ENCODE data around the gene ABCE1.

The ABCE1 gene

GRCh38 chr4:145177511-145177905 lies 79.4 kb downstream of the ABCE1 start:
- DNase-seq (ENCODE audit: low spot score), result no peak

GRCh38 chr4:145177906-145178538 lies 79.9 kb downstream of the ABCE1 start:
- DNase-seq (ENCODE audit: low spot score), result no peak

GRCh38 chr4:145178740-145179280 lies 80.7 kb downstream of the ABCE1 start:
- DNase-seq (ENCODE audit: low spot score), result no peak
